Left forelimb (tissue), 1 donor: ENCODE measurements around the gene KAT6B.
A peak's percentile ranks its signal among the peaks of the same experiment; 100 is the strongest.
"Not testable (repeated sequence)": the region's sequence is repeated elsewhere in the genome, so short reads cannot be mapped to it uniquely, and the experiment has no call there.

ENCODE experiments used
- DNase-seq: peaks from one replicate; pipeline ENCODE4 v3.0.0-alpha.2; 2018; ENCODE audit warnings: low spot score

KAT6B gene

DNA sequence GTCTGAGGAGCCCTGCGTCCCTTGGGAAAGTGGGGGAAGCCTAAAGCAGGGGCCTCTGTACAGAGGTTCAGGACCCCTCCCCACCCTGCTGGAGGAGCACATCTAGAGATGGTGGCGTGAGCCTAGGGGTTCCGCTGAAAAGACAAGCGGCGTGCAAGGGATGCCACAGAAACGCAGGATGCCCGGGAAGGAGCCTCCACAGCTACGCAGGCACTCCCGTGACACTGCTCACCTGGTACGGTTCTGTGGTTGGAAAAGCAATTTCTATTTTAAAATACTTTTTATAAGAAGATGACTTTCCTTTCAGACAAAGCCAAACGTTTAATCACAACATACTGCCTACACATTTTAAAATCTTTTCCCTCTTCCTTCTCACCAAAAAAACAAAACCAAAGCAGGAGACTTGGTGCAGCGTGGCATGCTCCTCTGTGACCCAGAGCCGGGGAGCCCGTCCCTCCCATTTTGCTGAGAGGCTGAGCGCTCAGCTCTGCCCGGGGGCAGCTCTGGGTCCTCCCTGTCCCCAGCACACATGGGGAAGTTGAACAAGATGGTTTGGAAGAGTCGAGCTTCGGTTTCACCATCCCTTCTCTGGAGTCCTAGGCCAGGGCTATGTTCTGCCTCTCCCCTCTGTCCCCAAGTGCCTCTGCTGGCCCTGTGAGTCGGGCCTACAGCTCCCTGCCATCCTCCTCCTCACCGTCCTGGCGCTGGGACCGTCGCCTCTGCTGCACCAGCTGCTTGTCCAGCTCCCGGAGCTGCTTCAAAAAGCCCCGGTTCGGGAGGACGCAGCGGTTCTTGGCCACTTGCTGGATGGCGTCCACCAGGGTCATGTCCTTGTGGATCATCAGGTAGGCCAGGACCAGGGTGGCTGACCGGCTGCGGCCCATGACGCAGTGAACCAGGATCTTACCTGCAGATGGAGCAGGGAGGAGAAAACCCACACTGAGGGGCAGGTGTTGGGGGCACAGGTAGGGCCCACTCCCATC is 211.1 kb downstream of the KAT6B start:
- no peak for DNase-seq

DNA sequence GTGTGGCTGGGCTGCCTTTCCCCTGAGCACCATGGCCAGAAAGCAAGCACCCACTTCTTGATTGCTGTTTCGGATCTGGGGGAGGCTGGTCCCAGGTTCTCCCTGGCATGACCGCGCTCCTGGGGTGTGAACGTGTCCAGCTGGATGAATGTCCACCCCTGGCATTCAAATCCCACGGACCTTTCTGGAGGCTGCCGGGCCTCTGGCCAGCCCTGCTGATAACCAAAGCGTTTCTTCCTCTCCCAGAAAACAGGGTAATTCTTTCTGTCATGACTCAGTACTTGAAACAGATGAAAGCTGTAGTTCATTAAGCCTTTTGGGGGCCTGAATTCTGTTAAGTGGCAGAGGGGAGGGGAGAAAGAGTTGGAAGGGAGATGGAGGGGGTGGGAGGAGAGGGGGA is 211.9 kb downstream of the KAT6B start:
- no peak for DNase-seq

DNA sequence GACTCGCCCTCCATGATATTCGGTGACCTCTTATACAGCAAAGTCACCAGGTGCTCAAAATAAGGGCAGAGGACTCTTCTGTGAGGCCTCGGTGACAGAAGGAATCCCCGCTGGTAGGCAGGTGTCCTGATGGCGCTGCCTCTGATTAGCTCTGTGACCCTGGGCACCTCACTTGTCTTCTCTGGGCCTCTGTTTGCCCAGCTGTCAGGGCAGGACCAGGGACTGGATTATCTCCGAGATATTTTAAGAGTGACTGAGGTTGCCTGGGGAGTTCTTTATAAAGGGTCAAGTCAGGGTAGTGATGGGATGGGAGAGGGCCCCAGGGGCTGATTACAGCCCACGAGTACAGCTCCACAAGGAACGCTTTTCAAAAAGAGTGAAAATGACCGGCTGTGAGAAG is 214.2 kb downstream of the KAT6B start:
- DNase-seq = no peak

DNA sequence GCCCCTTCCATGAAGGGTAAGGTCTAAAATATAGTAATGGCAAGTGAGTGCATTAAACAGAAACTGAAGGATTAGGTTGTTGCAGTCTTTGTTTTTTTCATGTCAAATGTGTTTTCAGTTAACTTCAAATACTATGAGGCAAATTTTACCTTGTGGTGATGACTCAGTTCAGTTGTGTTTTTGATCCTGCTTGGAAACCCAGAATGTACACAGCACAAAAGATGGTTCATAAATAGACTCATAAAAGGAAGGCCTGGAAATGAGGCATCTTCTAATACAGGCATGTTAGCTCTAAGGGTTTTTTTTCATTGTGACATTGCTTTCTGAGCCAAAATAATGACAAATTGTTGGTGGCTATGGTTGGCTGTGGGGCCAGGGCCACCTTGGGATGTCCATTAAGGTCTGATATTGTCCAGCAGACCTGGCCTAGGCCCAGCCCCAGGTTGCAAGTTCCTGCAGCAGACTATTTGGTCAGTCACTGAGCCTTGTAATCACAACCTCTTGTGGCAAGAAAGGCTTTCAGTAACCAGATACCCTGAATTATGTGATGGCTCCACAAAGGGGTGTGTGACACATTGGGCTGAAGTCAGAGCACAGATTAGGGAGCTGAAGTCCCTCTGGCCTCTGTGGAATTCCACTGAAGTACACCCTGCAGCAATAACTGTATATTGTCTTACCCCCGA is 216.0 kb downstream of the KAT6B start:
- no peak for DNase-seq

DNA sequence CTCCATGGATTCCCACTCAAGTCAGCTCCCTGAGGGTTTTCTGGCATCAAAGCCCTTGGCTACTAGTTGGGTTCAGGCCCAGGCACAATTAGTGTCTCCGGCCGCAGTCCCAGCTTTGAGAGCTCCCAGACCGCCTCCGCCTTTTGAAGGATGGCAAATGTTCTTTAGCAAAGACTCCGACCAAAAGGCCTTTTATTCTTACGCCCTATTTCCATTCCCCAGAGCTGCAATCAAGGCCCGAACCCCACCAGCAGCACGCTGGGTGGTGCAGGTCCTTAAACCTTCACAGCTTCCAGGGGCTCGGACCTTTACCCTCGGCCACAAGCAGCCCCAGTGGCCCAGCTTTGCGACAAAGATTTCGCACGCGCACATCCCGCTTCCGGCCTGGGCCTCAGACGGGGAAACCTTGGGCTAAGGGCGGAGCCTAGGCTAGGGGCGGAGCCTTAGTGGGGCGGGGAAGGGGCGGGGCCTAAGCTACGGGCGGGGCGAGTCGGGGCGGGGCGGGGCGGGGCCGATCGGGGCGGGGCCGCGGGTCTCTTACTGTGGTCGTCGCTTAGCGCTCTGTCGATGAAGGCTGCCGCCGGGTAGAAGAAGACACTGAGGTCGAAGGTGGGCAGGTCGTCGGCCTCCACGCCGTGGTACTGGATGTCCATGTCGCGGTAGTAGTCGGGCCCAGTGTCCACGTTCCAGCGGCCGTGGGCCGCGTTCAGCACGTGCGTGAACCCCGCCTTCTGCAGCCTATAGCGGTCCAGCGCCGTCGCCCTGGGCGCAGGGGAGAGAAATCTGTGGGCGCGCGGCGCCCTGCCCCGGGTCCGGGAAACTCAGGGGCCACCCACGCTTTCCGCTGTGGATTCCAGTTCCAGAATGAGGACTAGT is 217.1 kb downstream of the KAT6B start:
- no peak for DNase-seq

DNA sequence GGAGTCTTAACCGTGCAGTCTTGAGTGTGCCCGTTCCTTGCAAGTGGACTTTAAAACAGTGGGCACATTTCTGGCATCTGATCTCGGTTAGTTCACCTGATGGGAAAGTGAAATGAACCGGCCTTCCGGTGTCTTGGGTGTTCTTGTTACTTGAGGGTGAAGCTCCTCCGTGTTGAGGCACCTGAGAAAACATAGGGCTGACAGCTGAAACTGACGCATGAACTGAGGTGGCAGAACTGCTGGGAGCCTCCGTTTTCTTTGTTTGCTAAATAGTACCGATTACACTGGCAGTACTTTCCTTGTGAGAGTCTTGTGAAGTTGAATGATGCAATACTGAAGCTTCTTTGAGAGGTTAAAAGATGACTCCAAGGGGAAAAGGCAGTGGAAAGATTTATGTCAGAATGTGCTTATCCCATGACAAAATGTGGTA is 222.3 kb downstream of the KAT6B start:
- no peak for DNase-seq

DNA sequence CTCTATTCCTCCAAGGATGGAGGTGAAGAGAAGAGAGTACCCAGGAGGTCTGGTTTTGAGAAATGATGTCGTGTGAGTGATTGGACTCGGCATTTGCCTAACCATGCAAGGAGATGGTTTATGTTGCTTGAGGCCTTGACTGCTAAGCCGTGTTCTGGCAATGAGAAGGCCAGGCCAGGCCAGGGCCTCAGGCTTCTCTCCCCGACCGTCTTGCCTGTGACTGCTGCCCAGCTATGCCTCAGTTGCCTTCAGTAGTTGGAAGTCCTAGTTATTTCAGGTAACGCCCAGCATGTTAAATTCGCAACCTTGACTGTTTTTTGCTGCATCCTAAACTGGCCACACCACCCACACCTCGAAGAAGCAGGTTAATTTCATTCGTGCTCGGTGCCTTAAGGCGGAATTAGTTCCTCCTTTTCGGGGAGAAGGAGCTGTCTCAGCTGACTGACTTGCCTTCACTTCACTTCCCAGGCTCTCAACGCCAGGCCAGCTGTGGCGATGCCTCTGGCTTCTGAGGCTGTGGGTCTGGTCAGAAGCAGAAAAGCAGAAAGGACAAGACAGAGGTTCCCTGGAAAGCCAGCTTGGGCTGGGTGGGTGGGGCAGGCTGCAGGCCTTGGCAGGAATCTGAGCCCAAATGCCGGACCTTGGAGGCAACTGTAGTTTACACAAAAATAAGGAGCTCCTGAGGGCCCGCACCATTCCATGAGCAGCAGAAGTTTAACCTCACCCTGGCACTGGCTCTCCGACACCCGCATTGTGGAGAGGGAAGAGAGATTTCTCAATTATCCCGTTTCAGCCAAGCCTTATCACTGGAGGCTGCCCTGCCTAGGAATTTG is 223.1 kb downstream of the KAT6B start:
- peak; percentile 56 for DNase-seq

DNA sequence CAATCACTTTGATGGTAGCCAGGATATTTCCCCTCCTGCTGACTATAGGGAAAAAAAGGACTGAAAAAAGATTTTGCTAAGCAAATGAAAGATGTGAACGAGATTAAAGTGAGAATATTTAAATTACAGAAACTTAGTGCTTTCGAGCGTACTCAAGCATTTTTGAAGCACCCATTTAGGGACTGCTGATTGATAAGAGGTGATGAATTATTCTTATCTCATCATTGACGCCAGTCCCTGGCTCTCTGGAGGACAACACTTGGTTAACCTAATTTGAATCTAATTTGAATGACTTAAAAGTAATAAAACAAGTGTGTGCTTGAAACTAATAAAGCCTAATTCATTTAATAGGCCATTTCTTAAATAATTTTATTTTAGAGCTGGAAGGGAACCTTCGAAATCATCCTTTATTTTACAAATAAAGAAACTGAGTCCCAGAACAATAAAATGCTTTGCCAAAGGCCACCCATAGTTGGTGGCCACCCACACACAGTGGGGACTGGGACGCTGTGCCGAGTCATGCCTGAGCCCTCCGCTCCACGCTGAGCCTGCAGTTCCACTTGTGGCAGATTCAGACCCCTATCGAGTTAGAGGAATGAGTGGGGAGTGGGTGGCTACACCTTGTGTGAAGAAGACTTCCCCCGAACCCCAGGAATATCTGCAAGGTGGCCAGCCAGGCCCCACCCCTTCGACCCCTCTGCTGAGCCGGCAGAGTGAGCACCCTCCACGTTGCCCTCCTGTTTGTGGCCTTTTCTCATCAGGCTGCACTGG is 223.9 kb downstream of the KAT6B start:
- peak; percentile 53 for DNase-seq

DNA sequence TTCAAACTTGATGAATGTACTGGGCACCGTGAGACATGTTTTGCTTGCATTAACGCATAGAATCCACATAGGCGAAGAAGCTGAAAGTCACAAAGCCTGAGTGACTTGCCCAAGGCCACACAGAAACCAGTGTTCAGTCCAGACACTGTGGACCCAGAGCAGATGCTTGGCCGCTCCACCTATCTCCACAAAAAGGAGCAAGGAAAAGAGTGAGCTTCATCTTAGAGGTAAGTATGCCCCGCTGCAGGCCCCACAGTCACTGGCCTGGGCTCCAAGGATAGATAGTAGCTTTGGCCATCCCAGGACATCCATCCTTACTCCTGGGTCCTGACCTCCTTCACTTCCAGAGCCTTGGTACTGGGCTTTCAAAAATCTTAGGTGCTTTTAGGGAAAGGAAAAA is 224.9 kb downstream of the KAT6B start:
- DNase-seq = peak; percentile 37

DNA sequence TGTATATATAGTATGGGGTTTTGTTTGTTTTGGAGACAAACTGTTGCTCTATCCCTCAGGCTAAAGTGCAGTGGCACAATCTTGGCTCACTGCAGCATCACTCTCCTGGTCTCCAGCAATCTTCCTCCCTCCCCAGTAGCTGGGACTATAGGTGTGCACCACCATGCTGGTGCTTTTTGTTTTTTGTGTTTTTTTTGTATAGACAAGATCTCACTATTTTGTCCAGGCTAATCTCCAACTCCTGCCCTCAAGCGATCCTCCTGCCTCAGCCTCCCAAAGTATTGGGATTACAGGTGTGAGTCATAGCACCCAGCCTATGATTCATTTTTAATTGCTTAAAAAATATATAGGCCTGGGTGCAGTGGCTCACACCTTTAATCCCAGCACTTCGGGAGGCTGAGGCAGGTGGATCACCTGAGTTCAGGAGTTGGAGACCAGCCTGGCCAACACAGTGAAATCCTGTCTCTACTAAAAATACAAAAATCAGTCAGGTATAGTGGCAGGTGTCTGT is 229.6 kb downstream of the KAT6B start:
- DNase-seq = not testable (repeated sequence)

DNA sequence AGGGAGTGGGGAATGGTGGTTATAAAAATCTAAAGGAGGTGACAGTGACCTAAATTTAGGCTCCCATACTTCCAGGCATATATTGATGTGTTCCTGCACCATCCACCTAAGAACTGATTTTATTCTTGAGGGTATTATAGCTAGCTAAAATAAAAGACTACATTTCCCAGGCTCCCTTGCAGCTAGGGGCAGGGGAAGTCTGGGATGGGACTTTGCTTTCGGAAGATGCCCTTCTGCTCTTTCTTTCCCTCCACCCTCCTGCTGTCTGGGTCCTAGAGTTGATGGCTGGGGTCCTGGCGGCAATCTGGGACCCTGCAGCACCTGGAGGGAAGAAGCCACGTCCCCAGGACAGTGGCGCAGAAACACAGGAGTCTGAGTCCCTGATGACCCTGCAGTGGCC is 231.3 kb downstream of the KAT6B start:
- DNase-seq = no peak

DNA sequence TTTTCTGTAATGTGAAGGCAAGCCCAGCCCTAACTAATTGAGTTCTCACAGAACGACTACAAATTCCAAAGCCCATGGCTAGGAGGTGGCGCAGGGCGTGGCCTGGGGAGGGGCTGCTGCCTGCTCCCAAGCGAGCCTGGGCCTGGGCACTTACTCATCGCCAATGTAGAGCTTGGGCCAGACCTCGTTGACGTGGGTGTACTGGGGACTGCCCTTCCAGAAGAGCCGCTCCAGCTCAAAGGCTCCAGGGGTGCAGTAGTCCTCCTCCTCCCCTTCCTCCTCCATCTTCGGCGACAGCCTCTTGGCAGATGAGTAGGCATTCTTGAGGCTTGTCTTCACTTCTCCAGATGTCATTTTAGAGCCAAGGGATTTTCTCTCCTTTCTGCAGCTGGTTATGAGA is 231.8 kb downstream of the KAT6B start:
- DNase-seq = no peak

DNA sequence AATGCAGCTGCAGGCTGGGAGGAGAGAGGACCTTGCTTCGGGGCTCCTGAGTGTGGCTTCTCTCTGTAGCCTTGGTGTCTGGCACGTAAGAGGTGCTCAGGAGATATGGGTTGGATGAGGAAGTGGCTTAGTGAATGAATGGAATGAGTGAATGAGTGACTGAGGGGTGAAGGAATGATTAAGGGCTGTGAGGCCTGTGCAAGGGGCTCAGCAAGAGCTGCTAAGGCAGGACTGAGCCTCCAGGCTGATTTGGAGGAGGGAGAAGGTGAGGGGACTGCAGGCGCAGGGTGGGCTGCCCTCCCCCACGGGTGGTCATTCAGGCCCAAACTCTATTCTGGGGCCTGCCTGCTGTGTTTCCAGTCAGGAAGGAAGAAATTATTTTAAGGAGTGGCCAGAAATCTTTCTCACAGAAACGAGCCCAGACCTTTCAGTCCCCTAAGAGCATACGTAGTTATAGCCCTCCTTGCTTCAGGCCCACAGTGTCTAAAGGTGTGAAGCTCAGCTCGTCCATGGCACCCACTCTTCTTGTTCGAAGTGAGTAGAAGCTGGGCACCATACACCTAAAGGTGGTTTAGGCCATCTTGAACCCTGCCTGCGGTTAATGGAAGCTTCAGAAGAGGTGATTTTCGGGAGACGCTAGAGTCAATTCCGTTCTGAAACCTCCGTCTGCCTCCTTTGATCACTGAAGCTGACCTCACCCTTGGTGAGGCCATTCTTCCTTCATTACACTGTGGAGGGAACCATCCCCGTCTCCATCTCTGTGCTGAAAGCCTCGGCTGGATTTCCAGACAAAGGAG is 235.5 kb downstream of the KAT6B start:
- no peak for DNase-seq

DNA sequence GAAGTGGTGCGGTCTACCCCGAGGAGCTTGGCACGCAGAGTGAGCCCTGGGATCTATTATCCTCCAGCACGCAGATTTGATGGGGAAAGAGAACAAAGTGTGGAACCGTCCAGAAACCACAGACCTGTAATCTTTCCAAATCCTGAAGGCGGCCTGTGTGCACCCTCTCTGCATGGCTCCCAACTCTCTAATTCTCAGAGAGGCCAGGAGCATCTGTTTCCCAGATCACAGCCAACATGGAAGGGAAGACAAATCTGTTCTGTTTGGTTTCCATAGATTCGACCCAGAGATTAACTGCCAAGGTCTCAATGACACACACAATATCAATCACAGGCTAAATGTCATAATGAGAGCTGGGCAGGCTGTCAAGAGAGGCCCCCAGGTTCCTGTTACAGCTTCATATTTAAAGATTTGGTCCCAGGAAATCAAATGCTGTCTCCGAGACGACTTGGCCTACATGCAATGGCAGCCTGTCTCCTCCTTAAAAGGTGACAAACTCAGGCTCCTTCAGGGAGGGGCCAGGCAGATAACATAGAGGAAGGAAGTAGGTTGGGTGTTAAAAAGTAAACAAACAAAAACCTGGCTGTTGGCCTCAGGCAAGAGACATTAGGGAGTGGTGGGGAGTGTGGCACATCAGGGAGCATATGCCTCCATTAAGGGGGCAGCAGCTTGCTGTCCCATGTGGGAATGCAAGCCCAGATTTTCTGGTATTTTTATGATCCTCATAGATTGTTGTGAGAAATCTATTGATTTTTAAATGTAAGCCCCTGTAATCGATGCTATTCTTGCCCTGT is 236.3 kb downstream of the KAT6B start:
- peak; percentile 85 for DNase-seq

DNA sequence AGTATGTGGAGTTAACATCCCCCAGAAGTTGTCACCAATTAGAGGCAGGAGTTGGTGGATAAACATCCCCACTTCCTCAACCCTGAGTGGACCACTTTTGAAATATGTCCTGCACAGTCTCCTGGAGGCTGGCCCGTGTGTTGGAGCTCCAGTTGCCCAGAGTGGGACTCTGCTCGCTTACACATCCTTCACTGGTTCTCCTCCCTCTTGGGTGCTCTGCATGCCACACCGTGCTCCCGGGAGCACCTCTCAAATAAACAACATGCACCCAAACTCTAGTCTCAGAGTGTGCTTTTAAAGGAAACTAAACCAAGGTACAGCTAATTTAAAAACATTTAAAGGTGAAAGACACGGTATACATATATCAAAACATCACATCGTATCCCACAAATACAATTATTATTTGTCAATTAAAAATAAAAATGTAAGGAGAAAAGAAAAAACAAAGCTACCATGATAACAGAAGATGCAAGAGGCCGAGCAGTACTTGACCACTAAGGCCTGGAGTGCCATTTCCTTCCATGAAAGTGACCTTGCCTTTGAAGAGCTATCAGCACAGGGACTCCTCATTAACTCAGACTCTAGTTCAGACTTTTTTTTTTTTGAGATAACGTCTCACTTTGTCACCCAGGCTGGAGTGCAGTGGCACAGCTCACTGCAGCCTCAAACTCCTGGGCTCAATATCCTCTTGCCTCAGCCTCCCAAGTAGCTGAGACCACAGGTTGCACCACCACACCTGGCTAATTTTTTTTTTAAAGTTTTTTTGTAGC is 237.2 kb downstream of the KAT6B start:
- DNase-seq = no peak

DNA sequence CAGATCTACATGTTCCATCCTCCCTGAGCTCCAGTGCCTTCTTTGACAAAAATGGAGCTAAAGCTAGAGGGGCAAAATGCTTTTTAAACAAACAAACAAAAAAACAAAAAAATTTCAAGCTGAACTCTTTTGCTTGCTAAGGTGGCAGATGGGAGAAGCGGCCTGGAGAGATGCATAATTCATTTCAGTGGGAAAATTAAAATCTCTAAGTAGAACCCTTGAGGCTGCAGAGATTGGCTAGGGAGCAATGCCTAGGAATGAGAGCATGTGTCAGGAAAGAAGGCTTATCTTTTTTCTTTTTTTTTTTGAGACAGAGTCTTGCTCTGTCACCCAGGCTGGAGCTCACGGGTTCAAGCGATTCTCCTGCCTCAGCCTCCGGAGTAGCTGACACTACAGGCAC is 238.7 kb downstream of the KAT6B start:
- DNase-seq = no peak

DNA sequence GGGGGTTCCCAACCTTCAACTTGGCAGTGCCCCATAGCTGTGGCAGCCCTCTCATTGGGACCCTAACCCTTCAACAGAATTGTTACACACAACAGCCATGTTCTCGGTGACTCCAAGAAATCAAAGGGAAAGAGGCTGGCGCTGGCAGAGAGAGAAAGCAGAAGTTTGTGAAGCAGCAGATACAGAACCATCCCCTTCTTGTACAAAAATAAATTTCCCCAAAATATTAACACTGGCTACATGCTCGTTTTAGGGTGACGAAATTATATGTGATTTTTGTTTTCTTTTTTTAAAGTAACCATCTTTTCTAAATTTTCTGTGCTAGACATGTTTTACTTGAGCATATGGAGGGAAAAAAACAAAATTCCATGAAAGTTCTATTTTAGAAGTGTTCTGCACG is 239.9 kb downstream of the KAT6B start:
- DNase-seq = no peak

DNA sequence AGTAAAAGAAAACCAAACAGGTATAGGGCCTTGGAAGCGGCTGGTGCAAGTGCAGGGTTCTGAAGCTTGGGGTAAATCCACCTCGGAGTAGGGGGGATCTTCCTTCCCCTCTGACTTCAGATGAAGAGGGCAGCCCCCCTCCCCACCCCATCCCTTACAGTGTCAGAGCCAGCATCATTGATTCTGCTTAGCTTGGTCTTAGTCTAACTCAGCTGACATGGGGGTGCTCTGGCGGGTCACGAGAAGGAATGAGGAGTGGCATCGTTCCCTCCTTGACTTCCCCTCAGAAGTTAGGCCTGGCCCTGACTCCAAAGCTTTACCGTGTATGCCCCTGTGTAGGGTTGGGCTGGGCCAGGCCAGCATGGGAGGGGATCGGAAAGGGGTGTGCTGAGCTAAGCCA is 240.9 kb downstream of the KAT6B start:
- no peak for DNase-seq
